ENCODE measurements around the gene FNDC3A.

Gene FNDC3A

GRCh38 chr13:49206641-49207040 is 230.9 kb downstream of the FNDC3A start:
- no peak overlapping the region for H3K27ac ChIP-seq
- H3K4me3 ChIP-seq, result no peak overlapping the region
- TF ChIP-seq CTCF (IDR thresholded peaks at IDR 0.05), result no peak
- DNase-seq (ENCODE audit: low spot score), result no peak

- Histone ChIP-seq H3K27ac (no peak overlapping the region), H3K4me3 (no peak overlapping the region)
- no peak for TF ChIP-seq CTCF (IDR thresholded peaks at IDR 0.05)
- no peak for DNase-seq (ENCODE audit: low spot score)
Observed at GRCh38 chr13:49208619-49209018, 232.9 kb downstream of the FNDC3A start.

- no peak overlapping the region for H3K4me3 ChIP-seq
- H3K27ac ChIP-seq, result no peak overlapping the region
- no peak for DNase-seq (ENCODE audit: low spot score)
- TF ChIP-seq CTCF (IDR thresholded peaks at IDR 0.05), result no peak
Observed at GRCh38 chr13:49210114-49210513, 234.4 kb downstream of the FNDC3A start.

- DNase-seq (ENCODE audit: low spot score), result no peak
- no peak overlapping the region for H3K27ac ChIP-seq
- TF ChIP-seq CTCF (IDR thresholded peaks at IDR 0.05), result no peak
- no peak overlapping the region for H3K4me3 ChIP-seq
Observed at GRCh38 chr13:49210669-49211068, 235.0 kb downstream of the FNDC3A start.

- Histone ChIP-seq H3K27ac (no peak overlapping the region), H3K4me3 (no peak overlapping the region)
- no peak for DNase-seq (ENCODE audit: low spot score)
- TF ChIP-seq CTCF (IDR thresholded peaks at IDR 0.05), result no peak
Observed at GRCh38 chr13:49213539-49213938, 237.8 kb downstream of the FNDC3A start.

GRCh38 chr13:49213997-49214916 is 238.5 kb downstream of the FNDC3A start:
- no peak for TF ChIP-seq CTCF (IDR thresholded peaks at IDR 0.05)
- H3K4me3 ChIP-seq, result no peak overlapping the region
- no peak for DNase-seq (ENCODE audit: low spot score)
- no peak overlapping the region for H3K27ac ChIP-seq

- Histone ChIP-seq H3K4me3 (no peak overlapping the region), H3K27ac (no peak overlapping the region)
- no peak for TF ChIP-seq CTCF (IDR thresholded peaks at IDR 0.05)
- no peak for DNase-seq (ENCODE audit: low spot score)
Observed at GRCh38 chr13:49214917-49215376, 239.2 kb downstream of the FNDC3A start.

All from coronary artery (tissue), 2 donors.